GM21423 (cell line): Measurements from ENCODE around the gene SDF4.
"Not testable (repeated sequence)": the region's sequence is repeated elsewhere in the genome, so short reads cannot be mapped to it uniquely, and the experiment has no call there.

Source experiments
- ATAC-seq: cut with Tn5 transposase; IDR thresholded peaks from one replicate; pipeline ENCODE4 v1.9.1; 2021; ENCODE audit warnings: mild to moderate bottlenecking, moderate library complexity; ENCODE audit not compliant: unreplicated experiment

SDF4 gene

DNA sequence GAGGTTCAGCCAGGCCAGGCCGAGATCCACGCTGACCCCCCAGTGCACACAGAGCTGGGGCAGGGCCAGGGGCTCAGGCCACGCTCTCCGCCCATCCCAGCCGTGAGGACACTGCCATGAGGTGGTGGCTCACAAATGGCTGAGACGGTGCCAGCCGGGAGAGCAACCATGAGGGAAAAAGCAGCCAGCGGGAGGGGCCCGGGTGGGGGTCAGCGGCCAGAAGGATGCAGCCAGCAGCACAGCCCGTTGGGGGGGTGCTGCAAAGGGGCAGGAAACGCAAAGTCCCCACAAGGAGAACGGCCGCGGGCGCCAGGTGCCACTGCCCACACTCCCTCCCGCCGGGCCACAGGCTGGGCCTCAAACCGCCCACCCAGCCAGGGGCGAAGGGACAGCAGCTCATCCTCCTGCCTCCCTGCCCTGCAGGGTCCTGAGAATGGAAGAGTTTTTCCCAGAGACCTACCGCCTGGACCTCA is 49.8 kb downstream of the SDF4 start:
- ATAC-seq = no peak

DNA sequence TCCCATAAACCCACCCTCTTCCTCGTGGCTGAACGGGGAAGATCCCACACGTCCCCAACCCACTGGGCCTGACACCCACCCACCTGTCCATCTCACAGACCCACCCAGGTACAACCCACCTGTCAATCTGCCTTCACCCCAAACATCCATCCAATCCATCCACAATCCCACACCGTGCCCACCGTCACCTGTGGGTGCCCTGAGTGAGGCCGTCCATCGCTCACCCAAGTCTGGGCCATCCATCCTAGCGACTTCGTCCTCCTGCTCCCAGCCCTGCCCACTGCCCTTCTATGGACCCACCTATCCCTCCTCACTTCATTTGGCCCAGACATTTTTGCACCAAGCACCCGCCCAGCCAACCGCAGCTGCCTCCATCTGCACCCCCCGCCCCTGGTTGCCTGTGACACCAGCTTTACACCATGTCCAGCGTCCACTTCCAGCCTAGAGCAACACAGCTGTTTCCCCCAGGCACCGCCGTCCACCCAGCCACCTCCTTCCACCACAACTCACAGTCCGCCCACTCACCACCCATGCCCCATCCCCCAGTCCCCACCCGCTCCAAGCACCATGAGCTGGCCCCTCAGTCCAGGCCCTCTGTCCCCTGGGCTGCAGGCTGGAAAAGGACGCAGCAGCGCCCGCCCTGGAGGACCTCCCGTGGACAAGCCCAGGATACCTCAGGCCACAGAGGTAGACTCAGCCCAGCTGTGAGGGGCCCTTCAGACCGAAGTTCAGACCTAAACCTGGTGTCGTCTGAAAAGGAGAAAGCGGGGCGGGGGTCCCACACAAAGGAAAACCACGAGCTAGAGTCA is 50.5 kb downstream of the SDF4 start:
- ATAC-seq = no peak

DNA sequence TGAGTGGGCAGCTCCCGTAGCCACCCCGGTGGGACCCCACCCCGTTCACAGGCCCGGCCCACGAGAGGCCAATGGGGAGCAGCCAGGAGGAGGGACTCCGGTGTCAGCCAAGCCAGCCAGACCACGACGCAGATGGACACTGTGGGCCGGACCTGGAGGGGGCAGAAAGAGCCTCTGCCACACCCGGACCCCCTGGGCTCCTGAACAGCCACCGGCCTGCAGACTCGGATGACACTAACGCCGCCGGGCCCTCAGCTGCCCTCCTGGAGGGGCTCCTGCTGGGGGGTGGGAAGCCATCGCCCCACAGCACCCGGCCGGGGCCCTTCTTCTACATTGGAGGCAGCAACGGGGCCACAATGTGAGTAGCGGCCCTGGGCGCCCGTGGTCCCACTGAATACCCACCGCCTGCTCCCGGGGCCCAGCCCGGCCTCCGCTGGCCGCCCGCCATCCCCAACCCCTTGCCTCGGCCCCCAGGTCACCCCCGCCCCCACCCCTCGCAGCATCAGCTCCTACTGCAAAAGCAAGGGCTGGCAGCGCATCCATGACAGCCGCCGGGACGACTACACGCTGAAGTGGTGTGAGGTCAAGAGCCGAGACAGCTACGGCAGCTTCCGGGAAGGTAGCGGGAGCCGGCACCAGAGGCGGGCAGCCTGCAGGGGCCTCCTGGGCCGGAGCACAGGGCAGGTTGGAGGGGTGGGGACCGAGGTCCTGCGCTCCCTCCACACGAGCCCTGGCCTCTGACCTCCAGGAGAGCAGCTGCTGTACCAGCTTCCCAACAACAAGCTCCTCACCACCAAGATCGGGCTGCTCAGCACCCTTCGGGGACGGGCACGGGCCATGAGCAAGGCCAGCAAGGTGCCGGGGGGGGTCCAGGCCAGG is 51.6 kb downstream of the SDF4 start:
- ATAC-seq = no peak

DNA sequence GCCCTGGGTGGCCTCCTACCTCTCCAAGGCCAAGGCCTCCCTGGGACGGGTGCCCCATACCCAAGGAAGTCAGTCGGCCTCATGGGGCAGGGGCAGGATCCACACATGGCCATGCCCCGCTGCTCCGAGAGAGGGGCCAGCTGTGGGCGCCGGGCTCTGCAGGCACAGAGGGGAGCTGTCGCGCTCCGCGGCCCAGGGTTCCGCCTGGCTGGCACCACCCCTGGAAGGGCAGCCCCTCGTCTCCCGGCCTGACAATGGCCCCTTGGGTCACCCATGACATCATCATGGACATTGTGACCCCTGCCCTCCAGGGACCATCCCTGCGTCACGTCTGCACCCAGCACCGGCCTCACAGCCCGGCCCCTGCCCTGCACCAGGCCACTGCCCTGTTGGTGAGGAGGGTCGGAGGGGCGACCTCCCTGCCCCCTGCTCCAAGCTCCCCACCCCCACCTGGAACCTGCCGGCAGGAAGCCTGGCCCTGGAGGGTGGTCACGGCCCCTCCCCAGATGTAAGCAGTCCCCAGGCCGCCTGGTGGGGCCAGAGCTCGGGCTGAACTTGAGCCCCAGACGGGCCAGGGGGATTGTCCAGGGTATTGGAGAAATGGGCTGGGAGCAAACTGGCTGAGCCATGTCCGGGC is 52.3 kb downstream of the SDF4 start:
- no peak for ATAC-seq

DNA sequence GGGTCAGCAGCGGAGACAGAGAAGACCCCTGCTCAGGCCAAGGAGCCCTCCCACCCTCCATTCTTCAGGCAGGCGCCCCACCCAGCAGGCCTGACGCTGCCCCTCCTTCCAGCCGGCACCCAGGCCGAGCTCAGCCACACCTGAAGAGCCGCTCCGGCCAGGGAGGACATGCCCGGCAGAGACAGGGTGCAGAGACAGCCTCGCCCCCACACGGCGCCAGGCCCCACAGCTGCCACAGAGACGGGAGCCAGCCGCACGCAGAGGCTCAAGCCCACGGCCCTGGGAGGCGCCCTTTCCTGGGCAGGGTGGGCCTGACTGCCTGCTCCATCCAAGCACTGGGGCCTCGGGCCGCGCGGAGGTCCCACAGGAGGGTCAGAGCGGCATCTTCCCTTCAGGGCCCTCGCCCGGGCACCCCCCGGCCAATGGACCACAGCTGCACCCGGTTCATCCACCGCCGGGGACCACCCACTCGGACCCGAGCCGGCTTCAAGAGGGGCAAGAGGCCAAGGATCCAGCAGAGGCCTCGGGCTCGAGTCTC is 52.9 kb downstream of the SDF4 start:
- no peak for ATAC-seq

DNA sequence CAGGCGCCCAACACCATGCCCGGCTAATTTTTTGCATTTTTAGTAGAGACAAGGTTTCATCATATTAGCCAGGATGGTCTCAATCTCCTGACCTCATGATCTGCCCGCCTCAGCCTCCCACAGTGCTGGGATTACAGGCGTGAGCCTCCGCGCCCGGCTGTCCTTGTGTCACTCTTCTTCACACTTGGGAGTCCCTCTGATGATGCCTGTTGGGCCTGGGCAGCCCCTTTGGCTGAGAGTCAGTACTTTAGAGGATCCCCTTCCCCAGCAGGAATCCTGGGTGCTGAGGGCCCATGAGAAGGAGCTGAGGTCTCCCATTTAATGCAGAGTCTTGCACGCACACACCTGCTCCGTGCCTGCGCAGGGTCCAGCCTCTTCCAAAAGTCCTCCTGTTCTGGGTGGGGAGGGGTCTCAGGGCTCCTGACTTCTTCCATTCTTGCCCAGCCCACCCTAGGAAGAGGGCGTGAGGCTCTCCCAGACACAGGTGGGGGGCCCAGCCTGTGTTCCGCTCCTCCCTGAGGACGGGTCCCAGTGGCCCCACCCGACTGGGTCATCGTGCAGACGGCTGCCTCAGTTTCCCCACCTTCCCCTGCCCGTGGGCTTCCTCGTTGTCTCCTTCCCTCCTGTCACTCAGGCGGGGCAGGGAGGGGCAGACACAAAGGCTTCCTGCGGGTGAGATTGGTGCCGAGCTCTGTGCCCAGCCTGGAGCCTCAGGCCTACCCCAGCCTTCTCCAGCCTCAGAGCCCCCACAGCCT is 54.2 kb downstream of the SDF4 start:
- ATAC-seq = no peak

DNA sequence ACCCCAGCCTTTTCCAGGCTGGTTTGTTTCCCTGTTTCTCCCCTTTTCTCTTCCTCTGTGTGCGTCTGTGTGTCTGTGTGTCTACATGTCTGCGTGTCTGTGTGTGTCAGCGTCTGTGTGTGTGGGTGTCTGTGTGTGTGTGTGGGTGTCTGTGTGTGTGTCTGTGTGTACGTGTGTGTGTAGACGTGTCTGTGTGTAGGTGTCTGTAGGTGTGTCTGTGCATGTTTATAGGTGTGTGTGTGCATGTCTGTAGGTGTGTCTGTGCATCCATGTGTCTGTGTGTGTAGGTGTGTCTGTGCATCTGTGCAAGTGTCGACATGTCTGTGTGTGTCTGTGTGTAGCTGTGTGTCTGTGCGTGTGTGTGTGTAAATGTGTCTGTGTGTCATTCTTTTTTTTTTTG is 54.9 kb downstream of the SDF4 start:
- ATAC-seq = no peak

DNA sequence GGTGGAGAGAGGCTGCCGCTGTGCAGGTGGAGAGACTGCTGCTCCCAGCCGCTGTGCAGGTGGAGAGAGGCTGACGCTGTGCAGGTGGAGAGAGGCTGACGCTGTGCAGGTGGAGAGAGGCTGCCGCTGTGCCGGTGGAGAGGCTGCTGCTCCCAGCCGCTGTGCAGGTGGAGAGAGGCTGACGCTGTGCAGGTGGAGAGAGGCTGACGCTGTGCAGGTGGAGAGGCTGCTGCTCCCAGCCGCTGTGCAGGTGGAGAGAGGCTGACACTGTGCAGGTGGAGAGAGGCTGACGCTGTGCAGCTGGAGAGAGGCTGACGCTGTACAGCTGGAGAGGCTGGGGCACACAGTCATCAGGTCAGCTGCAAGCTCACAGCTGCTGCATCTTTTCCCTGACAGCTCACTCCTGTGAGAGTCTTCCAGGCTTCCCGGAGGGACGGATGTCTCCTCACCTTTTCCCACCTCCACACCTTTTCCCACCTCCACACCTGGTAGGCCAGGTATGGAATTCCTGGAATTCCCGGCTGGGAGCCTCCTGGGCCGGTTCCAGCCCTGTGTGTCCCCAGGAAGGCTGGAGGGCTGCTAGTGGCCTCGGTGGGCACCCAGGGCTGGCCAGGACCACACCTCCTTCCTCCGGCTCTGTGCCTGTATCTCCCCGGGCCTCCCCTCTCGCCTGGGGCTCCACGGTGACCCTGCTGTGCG is 55.6 kb downstream of the SDF4 start:
- not testable (repeated sequence) for ATAC-seq

DNA sequence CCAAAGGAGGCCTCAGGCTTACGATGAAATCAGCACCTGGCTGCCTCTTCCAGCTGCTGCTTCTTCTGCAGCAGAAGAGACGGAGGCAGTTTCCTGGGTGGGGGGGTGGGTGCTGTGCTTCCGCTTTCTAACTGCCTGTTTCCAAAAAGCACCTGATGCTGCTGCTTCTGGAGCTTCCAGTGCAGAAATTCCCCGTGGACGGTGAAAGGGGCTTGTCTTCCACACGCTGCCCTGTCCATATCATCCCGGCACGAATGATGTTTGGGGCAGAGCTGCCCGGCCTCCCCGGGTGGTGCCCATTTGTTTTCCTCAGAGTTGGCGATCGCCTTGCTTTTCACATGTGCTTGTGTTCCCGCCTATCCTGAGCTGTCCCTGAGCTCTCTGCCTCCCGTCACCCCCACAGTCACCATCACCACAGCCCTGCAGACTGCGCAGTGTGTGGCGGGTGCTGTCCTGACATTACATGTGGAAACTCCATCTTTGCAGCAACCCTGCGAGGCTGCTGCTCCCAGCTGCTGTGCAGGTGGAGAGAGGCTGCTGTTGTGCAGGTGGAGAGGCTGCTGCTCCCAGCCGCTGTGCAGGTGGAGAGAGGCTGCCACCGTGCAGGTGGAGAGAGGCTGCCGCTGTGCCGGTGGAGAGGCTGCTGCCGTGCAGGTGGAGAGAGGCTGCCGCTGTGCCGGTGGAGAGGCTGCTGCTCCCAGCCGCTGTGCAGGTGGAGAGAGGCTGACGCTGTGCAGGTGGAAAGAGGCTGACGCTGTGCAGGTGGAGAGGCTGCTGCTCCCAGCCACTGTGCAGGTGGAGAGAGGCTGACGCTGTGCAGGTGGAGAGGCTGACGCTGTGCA is 56.4 kb downstream of the SDF4 start:
- ATAC-seq = no peak

DNA sequence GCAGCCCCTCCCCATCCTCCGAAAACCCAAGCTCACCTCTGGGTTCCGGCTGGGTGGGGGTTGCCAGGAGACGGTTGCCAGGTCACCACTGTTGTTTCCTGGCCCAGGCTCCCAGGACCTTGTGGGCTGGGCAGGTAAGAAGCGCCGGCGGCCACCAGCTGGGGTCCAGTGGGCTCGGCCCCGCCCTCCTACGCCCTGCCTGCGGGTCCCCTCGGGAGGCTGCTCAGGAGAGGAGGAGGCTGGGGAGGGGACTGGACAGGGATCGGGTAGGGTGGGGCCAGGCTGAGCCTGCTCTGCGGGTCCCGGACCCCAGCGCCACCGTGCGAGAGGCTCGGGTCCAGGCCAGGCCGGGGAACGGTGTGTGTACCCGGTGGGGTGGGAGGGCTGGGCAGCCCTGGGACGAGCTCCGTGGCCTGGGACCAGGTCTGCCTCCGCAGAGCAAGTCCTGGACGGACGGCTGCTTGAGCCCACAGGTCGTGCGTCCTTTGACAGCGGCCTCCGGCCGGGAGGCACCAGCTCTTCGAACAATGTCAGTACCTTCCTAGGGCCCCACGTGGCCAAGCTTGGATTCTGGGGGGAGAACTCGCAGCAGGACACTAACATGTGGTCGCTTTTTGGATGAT is 57.9 kb downstream of the SDF4 start, which contains the start of gene TTLL10:
TSS of gene TTLL10 (plus strand) at position 88 of the 623 bp plus-strand sequence. CDS start 5,336 bp downstream, outside the sequence.
- no peak for ATAC-seq

DNA sequence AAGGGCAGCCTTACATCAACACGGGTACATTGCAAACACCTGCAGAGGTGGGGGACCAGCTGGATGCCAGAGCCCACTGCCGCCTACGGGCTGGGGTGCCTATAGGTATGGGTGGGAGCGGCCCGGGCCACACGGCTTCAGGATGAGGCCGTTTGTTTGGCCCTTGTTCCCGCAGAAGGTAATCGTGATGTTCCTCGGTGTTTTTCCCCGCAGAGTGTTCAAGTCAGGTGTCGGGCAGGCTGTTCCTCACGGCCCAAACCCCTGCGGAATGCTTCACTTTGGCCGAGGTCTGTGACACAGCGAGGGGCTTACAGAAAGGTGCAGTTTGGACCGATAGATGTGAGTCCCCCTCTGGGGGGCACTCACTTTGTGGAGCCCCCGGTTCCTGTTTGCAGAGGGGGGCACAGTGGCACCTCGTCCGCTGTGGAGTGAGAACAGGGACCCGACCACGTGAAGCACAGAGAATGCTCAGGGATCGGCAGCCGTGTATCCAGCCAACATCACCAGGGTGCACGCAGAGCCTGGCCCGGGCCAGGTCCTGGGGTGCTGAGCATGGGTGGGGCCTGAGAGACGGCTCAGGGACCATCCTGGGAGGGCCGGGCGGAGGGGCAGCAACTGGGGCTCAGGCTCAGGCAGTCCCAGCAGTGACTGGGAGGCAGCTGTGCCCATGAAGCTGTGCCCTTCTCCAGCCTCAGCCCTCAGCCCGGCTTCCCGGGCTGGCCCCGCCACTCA is 58.6 kb downstream of the SDF4 start:
- no peak for ATAC-seq

DNA sequence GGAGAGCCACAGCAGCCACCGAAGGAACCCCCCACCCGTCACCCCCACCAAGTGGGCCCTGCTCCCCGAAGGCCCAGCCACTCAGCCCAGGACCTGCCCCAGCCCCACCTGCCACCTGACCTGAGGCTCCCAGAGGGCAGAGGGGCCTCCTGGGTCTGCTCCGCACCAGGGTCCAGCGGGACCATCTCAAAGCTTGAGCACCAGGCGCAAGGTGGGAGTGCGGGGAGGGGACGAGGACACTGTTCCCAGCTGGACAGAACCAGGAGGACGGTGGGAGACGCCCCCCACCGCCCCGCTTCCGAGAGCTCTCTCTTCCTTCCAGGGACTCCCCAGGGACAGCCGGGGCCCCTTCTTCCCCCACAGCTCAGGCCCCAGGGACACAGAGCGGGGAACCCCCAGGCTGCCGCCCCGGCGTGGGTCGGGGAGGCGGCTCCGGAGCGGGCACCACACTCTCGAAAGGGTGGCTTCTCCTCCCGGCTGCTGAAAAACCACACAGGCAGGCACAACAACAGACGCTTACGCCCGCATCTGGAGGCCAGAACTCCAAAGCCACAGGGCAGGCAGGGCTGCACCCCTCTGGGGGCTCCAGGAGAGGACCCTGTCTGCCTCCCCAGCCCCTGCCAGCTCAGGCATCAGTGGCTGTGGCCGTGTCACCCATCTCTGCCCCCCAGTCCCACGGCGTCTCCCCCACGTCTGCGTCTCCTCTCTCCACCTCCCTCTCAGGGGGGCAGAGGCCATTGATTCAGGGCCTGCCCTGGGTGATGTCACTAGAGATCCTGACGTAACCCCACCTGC is 60.1 kb downstream of the SDF4 start:
- no peak for ATAC-seq

DNA sequence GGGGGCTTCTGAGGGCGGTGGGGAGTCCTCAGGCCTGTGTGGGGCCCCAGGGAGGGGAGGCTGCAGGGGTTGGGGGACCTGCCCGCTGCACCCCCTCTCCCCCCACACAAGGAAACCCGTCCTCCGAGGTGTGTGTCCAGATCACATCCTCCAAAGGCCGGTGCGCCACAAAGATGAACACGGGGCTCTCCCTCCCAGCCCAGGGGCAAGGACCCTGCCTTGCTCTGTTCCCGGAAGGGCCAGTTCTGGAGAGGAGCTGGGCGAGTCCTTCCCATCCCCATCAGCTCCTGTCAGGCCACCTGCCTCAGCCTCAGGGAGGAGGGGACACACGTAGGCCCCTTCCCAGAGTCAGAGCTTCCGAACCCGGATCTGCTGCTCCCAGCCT is 60.6 kb downstream of the SDF4 start:
- no peak for ATAC-seq

DNA sequence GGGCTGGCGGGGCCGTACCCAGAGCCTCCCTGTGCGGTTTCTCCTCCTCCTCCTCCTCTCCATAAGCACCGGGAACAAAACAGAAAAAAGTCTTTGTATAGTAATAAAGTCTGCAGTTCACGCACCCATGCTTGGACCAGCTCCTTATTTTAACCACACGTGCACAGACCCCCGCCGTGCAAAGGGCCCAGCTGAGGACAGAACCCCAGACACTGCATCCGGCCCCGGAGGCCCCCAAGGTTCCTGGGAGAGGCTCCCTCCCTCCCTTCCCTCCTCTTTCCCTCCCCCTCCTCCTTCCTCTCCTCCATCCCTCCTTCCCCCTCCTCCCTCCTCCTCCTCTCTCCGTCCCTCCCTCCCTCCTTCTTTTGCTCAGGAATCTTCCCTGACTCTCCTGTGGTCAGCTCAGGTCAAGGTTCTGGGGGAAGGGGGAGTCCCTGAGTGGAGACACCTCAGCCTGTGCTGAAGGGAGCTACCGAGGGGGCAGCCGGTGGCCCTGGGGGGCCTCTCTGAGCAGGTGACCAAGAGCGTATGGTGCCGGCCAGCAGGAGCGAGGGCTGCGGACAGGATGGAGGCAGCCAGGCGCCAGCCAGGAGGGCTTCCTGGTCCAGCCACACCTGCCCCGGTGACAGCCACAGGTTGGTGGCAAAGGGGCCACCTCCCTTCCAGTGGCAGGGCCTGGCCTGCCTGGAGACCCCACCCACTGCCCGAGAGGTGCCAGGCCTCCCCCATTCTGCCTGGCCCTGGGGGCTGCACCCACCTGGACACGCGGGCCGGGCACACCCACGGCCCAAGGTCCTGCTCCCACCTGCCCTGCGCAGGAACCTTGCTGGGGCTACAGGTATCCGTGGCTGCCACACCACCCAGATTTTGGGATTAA is 61.3 kb downstream of the SDF4 start:
- ATAC-seq = no peak

DNA sequence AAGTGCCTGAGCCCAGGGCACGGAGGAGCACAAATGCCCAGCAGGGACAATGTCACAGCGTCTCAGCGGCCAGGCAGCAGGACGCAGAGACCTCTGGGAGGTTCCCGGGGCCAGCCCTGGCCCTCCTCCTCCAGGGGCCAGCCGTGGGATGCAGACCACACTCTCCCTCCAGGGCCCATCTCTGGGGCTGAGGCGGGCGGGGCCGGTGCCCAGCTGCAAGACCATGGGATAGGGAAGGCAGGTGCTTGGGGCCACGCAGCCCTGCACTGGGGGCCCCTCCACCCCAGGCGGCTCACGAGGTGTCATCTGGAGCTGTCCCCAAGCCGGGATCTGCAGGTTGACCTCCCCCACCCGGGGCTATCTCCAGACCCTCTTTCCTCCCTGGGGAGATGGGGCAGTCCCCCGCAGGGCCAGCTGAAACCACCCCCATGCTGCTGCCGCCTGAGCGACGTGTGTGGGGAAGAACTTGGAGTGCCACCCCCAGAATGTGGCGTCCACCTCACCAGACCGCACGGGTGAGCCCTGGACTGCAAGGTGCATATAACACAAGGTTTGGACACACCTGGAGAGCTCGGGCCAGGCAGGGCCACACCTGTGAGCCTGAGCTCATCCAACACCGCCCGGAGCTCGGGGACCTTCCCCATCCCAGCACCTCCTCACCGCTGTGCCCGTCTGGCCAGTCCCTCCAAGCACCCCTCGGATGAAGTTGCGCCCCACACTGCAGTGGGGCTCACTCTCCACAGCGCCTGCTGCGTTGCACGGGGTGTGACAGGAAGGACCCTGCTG is 62.2 kb downstream of the SDF4 start:
- no peak for ATAC-seq
